OCI-LY3 (cell line): Measurements from ENCODE around the gene CLPX.

Source experiments
- EZH2phosphoT487 ChIP-seq: fragments of 200-600 bp; shearing (Covaris generic); IDR thresholded peaks from 2 replicates; pipeline ENCODE4 v1.6.1; 2018; ENCODE audit warnings: antibody characterized with exemption, mixed run types, low read depth
- TF ChIP-seq, protein P1 (sequence below): fragments of 200-600, 300-600 bp; sonication (generic); IDR thresholded peaks from 2 replicates; pipeline ENCODE4 v1.5.1; 2014; ENCODE audit warnings: antibody characterized with exemption, low read length, low read depth

DNA sequence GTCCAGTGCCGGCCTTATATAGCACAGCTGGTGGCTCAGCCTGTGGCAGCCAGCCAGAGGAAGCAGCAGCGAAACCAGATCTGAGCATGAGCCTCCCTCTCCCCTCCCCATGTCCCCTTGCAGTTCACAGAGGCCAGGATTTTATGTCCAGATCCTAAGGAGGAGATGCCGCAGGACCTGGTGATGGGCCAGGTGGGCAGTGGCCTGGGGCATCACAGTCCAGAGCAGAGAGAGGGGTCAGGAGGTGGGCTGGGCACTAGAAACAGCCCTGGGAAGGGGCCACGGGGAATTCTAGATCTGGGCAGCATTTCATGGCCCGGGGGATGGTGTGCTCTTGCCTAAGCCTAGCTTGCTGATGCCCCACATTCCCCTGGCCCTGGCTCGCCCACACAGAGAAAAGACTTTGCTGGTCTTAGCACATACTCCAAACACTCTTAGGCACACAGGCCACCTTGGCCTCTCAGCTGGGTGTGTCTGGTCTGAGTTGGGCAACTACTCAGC is 26.4 kb upstream of the CLPX start:
- TF ChIP-seq, protein P1, sequence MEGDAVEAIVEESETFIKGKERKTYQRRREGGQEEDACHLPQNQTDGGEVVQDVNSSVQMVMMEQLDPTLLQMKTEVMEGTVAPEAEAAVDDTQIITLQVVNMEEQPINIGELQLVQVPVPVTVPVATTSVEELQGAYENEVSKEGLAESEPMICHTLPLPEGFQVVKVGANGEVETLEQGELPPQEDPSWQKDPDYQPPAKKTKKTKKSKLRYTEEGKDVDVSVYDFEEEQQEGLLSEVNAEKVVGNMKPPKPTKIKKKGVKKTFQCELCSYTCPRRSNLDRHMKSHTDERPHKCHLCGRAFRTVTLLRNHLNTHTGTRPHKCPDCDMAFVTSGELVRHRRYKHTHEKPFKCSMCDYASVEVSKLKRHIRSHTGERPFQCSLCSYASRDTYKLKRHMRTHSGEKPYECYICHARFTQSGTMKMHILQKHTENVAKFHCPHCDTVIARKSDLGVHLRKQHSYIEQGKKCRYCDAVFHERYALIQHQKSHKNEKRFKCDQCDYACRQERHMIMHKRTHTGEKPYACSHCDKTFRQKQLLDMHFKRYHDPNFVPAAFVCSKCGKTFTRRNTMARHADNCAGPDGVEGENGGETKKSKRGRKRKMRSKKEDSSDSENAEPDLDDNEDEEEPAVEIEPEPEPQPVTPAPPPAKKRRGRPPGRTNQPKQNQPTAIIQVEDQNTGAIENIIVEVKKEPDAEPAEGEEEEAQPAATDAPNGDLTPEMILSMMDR = no peak
- no peak for TF ChIP-seq EZH2phosphoT487
